ENCODE measurements around the gene DLG1. TPM values are rescaled to one million over a fixed set of nuclear protein-coding genes. Genes with fewer than 3 reads are reported as not detected.
"Not testable (repeated sequence)": the region's sequence is repeated elsewhere in the genome, so short reads cannot be mapped to it uniquely, and the experiment has no call there.

DLG1 gene
- total RNA-seq, 1 donor from 2014 or later, result 123 TPM

DNA sequence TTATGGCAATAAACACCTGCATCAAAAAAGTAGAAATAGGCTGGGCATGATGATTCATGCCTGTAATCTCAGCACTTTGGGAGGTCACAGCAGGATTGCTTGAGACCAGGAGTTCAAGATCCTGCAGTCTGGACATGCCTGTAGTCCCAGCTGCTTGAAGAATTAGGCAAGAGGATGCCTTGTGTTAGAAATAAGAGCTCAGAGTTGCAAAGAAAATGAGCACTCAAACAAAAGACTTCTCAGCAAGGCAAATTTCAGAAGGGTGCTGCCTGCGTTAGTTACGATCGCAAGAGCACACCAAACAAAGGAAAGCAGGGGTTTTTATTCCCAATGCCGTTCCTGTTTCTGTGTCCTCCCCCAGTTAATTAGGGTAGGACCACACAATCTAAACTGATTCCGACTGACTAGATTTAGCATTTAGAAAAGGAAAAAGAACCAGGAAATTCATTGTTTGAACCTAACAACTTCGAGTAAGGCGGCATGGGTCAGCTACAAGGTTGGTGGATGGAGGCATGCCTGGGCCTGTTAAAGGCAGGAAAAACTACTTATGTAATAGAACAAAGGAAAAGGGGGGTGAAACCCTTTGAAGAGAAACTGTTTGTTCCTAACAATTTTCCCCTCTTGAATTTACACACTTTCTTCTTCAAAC, 55.5 kb downstream of the DLG1 start:
- DNase-seq, result no peak

DNA sequence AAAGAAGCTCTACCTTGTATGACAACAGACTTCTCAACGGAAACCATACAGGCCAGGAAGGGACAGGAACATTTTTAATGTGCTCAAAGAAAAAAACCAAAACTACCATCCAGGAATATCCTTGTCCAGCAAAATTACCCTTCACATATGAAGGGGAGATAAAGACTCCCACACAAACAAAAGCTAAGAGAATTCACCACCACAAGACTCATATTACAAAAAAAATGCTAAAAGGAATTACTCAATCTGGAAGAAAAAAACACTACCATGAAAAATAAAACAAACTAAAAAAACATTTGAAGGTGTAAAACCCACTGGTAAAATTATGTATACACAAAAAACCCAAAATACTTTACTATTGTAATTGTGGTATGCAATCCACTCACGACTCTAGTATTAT, 57.2 kb downstream of the DLG1 start:
- DNase-seq, result no peak

DNA sequence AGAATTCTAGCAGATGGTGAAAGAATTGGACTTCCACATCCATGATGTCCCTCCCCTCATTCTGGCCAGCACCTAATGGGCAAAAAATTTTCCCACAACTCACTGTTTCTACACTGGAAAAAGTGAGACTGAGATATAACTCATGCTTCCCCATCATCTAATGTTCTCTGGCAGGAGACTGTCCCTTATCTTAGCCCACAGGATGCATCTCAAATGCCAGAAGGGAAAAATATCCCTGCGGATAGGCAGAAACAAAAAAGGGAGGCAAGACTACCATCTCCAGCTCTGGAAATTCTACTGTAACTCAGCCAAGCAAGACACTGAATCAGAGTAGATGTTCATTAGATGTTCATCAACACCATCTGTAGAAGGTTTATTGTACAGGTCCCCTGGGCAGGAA, 58.6 kb downstream of the DLG1 start:
- DNase-seq, result no peak

DNA sequence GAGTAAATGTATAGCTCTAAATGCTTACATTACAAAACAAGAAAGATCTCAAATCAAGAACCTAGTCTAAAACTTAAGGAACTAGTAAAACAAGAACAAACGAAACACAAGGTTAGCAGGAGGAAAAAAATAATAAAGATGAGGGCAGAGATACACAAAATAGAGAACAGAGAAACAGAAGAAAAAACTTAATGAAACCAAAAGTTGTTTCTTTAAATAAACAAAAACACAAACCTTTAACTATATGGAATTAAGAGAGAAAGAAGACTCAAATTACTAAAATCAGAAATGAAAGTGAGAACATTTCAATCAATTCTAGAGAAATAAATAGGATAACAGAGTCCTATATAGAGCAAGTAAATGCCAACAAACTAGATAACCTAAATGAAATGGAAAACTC, 59.6 kb downstream of the DLG1 start:
- DNase-seq, result no peak

DNA sequence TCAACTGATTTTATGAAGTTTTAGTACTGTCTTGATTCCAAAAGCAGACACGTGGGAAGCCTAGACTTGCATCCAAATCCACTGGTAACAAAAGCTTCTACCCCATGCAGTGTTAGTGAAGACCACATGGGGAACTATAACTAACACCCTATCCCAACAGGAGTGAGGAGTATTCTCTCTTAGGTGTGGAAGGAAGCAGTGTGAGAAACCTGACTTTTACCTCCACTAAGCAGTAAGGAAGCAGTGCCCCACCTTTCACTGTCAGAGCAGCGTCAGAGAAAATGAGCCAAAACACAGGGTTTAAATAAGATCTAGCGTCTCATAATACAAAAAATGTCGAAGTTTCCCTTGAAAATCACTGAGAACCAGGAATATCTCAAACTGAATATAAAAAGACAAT, 60.5 kb downstream of the DLG1 start:
- no peak for DNase-seq

- DNase-seq, result no peak
These were observed 62.0 kb downstream of the DLG1 start for GRCh38 chr3:197236362-197236761.

GRCh38 chr3:197234947-197235914, 63.2 kb downstream of the DLG1 start:
- DNase-seq, result no peak

GRCh38 chr3:197231321-197231720, 67.1 kb downstream of the DLG1 start:
- DNase-seq, result no peak

DNA sequence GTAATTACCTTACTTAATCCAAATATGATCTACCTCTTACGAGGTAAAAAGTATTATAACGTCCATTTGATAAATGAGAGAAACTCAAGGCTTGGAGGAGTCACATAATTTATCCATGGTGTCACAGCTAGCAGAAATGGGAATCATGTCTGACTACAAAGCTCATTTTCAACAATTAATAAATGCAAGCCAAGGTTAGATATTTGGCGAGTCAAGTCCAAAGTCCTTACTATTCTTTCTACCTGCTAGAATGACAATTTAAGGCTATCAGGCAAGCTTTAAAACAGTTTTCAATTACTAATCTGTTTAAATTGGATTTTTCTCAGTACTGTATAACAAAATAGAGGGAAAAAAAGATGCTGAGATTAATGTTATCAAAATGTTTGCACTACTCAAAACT, 68.6 kb downstream of the DLG1 start:
- no peak for DNase-seq

- no peak for DNase-seq
These were observed 69.2 kb downstream of the DLG1 start for GRCh38 chr3:197229178-197229577.

- DNase-seq, result no peak
These were observed 70.4 kb downstream of the DLG1 start for GRCh38 chr3:197227780-197228574.

DNA sequence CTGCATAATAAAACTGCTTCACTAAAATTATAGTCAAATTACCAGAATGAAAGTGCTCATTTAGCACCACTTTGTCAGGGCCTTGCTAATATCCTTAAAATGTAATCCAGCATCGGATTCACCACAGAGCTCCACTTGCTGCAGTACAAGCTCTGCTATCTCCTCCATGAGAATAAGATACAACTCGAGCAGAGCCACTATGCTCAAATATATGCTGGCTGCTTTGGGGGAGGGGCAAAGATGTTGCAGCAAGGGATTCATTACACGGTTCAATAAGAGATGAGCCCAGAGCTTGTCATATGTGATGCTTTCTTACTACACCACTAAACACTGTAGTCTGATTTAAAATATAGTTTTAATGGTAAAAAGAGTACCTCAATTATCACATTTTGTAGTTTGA, 72.2 kb downstream of the DLG1 start:
- DNase-seq, result no peak

GRCh38 chr3:197225579-197225978, 72.8 kb downstream of the DLG1 start:
- DNase-seq, result no peak

DNA sequence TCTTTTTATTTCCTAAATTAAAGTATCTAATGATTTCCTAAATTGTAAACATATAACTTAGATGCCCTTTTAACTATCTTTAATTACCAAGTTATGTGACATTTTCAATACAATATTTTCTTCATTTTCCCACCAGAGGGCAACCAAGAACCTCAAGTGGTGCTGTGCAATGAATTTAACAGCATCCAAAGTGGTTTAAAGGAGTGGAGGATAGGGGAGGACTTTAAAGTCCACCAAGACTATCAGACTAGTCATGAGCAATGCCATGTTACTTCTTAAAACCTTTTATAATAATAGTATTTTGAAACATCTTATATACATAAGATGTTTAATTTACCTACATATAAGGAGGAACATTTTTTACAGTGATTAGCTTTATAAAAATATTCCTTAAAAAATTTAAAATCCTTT, 74.4 kb downstream of the DLG1 start:
- peak; percentile 76 for DNase-seq

GRCh38 chr3:197222937-197223370, 75.5 kb downstream of the DLG1 start:
- DNase-seq, result no peak

DNA sequence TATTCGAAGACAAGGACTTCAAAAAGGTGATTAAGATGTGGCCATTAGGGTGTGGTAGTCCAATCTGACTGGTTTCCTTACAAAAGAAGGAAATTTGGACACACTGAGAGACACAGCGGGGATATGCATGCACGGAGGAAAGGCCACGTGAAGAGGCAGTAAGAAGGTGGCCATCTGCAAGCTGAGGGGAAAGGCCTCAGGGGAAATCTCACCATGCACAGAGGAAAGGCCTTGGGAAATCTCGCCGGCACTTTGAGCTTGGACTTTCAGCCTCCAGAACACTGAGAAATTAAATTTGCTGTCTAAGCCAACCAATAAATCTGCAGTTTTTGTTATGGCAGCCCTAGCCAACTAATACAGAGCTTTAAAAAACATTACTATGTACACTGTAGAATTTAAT, 78.8 kb downstream of the DLG1 start:
- no peak for DNase-seq

- no peak for DNase-seq
These were observed 80.2 kb downstream of the DLG1 start for GRCh38 chr3:197218210-197218609.

- no peak for DNase-seq
These were observed 81.5 kb downstream of the DLG1 start for GRCh38 chr3:197216914-197217313.

- peak; percentile 36 for DNase-seq
These were observed 82.1 kb downstream of the DLG1 start for GRCh38 chr3:197216169-197216860.

DNA sequence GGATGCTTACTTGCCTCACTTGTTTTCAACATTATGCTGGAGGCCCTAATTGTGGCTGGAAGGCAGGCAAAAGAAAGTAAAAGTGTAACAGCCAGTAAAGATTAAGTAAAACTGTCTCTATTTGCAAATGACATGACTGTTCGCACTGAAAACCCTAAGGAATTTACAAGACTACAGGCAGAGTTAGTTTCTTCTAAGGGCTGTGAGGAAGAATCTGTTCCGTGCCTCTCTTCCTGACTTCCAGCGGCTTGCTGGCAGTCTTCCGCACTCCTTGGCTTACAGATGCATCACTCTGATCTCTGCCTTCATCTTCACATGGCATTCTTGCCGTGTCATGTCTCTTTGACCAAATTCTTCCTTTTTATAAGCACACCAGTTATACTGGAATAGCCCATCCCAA, 86.1 kb downstream of the DLG1 start:
- DNase-seq, result no peak

DNA sequence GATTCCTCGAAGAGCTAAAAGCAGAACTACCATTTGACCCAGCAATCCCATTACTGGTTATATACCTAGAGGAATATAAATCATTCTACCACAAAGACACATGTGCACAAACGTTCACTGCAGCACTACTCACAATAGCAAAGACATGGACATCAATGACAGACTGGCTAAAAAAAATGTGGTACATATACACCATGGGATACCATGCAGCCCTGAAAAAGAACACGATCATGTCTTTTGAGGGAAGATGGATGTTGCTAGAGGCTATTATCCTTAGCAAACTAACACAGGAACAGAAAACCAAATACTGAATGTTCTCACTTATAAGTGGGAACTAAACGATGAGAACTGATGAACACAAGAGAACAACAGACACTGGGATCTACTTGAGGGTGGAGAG, 86.7 kb downstream of the DLG1 start:
- not testable (repeated sequence) for DNase-seq
